GM21786 (cell line): ENCODE measurements around the gene IER5L.

Source experiments
- ATAC-seq: cut with Tn5 transposase; IDR thresholded peaks from one replicate; pipeline ENCODE4 v1.9.1; 2021; ENCODE audit not compliant: unreplicated experiment

Gene IER5L

GRCh38 chr9:129177791-129178567 is at the start of gene IER5L:
IER5L (minus strand) TSS chr9:129178261; CDS start chr9:129178052, 209 bp downstream.
- peak; percentile 71 for ATAC-seq

- ATAC-seq, result no peak
These were observed 49.8 kb upstream of the IER5L start for GRCh38 chr9:129227843-129228189.

GRCh38 chr9:129225815-129226214 is 47.8 kb upstream of the IER5L start:
- no peak for ATAC-seq

- no peak for ATAC-seq
These were observed 47.4 kb upstream of the IER5L start for GRCh38 chr9:129225490-129225778.

- no peak for ATAC-seq
These were observed 46.8 kb upstream of the IER5L start for GRCh38 chr9:129224618-129225489.

GRCh38 chr9:129223551-129224208 is 45.6 kb upstream of the IER5L start:
- no peak for ATAC-seq

GRCh38 chr9:129222819-129223218 is 44.8 kb upstream of the IER5L start:
- no peak for ATAC-seq

GRCh38 chr9:129221979-129222635 is 44.0 kb upstream of the IER5L start:
- no peak for ATAC-seq

GRCh38 chr9:129221233-129221632 is 43.2 kb upstream of the IER5L start:
- ATAC-seq, result no peak

GRCh38 chr9:129220771-129221170 is 42.7 kb upstream of the IER5L start:
- ATAC-seq, result no peak

- no peak for ATAC-seq
These were observed 40.9 kb upstream of the IER5L start for GRCh38 chr9:129218918-129219317.

GRCh38 chr9:129218272-129218625 is 40.2 kb upstream of the IER5L start:
- no peak for ATAC-seq

- ATAC-seq, result no peak
These were observed 35.5 kb upstream of the IER5L start for GRCh38 chr9:129213551-129213950.

GRCh38 chr9:129211686-129212085 is 33.6 kb upstream of the IER5L start:
- no peak for ATAC-seq

- ATAC-seq, result no peak
These were observed 32.1 kb upstream of the IER5L start for GRCh38 chr9:129210125-129210524.

GRCh38 chr9:129209580-129209979 is 31.5 kb upstream of the IER5L start:
- ATAC-seq, result no peak

- no peak for ATAC-seq
These were observed 31.0 kb upstream of the IER5L start for GRCh38 chr9:129209109-129209508.

GRCh38 chr9:129208207-129209032 is 30.4 kb upstream of the IER5L start:
- ATAC-seq, result no peak

- ATAC-seq, result no peak
These were observed 28.8 kb upstream of the IER5L start for GRCh38 chr9:129206905-129207304.

- no peak for ATAC-seq
These were observed 28.3 kb upstream of the IER5L start for GRCh38 chr9:129206401-129206800.

GRCh38 chr9:129204840-129205239 is 26.8 kb upstream of the IER5L start:
- no peak for ATAC-seq
